ENCODE data around the gene FAF1.

GRCh38 chr1:50531601-50532000 lies 428.5 kb downstream of the FAF1 start:
- TF ChIP-seq CTCF (conservative IDR thresholded peaks at IDR 0.05 in 1 of 2, IDR thresholded peaks at IDR 0.05 in 1 of 2; ENCODE audit: low read depth in 1 of 2, low read length in 2 of 2) (no peak), EZH2 (IDR thresholded peaks at IDR 0.05; ENCODE audit: low read length, missing control alignments) (no peak)
